Liver (tissue), 10 donors: ENCODE measurements around the gene NT5DC2. TPM values are rescaled to one million over a fixed set of nuclear protein-coding genes. Genes with fewer than 3 reads are reported as not detected.

Source experiments
- DNase-seq: peaks from one replicate; pipeline ENCODE4 v3.0.0-alpha.2; 2017; ENCODE audit warnings: low spot score
- H3K27ac ChIP-seq, 2 donors: one replicate each; pipeline ENCODE4 v1.7.0; 2013; ENCODE audit warnings: inconsistent platforms in 2 of 2, low read length in 2 of 2, control low read depth in 1 of 2, low read depth in 1 of 2, mild to moderate bottlenecking in 1 of 2
- H3K27me3 ChIP-seq, 4 donors: one replicate each; pipeline versions ENCODE4 v1.6.1 to v1.7.0; 2013; ENCODE audit warnings: low read length in 3 of 4, inconsistent platforms in 1 of 4, mild to moderate bottlenecking in 1 of 4, moderate library complexity in 1 of 4; ENCODE audit not compliant: control insufficient read depth in 4 of 4, insufficient read depth in 4 of 4
- H3K36me3 ChIP-seq, 4 donors: one replicate each; pipeline versions ENCODE4 v1.6.1 to v1.7.0; 2013; ENCODE audit warnings: low read length in 3 of 4, mild to moderate bottlenecking in 3 of 4, low read depth in 1 of 4, moderate library complexity in 1 of 4; ENCODE audit not compliant: control insufficient read depth in 4 of 4, insufficient read depth in 3 of 4
- H3K4me1 ChIP-seq, 4 donors: one replicate each; pipeline versions ENCODE4 v1.6.1 to v1.7.0; 2013; ENCODE audit warnings: low read length in 3 of 4, mild to moderate bottlenecking in 3 of 4, moderate library complexity in 1 of 4; ENCODE audit not compliant: control insufficient read depth in 4 of 4, insufficient read depth in 4 of 4
- H3K4me3 ChIP-seq, 3 donors: one replicate each; pipeline versions ENCODE4 v1.6.1 to v1.7.0; 2013; ENCODE audit warnings: low read length in 3 of 3, control low read depth in 1 of 3, low read depth in 1 of 3, mild to moderate bottlenecking in 1 of 3
- H3K9ac ChIP-seq, 2 donors: one replicate each; pipeline ENCODE4 v1.7.0; 2013; ENCODE audit warnings: low read length in 2 of 2, mild to moderate bottlenecking in 2 of 2, moderate library complexity in 2 of 2, control low read depth in 1 of 2, low read depth in 1 of 2
- H3K9me3 ChIP-seq, 4 donors: one replicate each; pipeline versions ENCODE4 v1.6.1 to v1.7.0; 2013; ENCODE audit warnings: low read length in 3 of 4; ENCODE audit not compliant: control insufficient read depth in 4 of 4
- FOXA2 ChIP-seq: IDR thresholded peaks from 2 replicates; pipeline ENCODE4 v1.6.1; 2016; ENCODE audit warnings: antibody characterized with exemption
- TAF1 ChIP-seq: conservative IDR thresholded peaks from 2 replicates; pipeline ENCODE4 v1.6.1; 2016; ENCODE audit warnings: antibody characterized with exemption, mild to moderate bottlenecking
- WGBS: extraction: QIAGEN DNeasy Blood & Tissue Kit; methylation state at CpG from one replicate; pipeline ENCODE4 v1.1.7; 2013; 5-methylcytosine and 5-hydroxymethylcytosine counted together
- polyA plus RNA-seq, 2 donors: library from polyadenylated mRNA; stranded (reverse) in 1 of 2; unstranded in 1 of 2; fragments of 200-250 nt in 1 of 2; fragments of >200 nt in 1 of 2; fragmentation: Nextera tagmentation in 1 of 2; extraction: Ambion mirVana in 1 of 2; gene quantifications; one replicate each; pipeline versions ENCODE4 v1.2.1 to v1.2.3, GENCODE V29; 2013 to 2015
- small RNA-seq: library from RNA; depleted of rRNA; stranded (forward); fragments of <200 nt; gene quantifications from one replicate; pipeline ENCODE3, GENCODE V24; 2014
- total RNA-seq, 2 donors: library from RNA; depleted of rRNA; stranded (reverse); fragments of >200 nt; gene quantifications; one replicate each; pipeline ENCODE4 v1.2.3, GENCODE V29; 2014
- TF ChIP-seq, protein P1 (sequence below): IDR thresholded peaks from 2 replicates; pipeline ENCODE4 v1.6.1; 2016; ENCODE audit warnings: antibody characterized with exemption
- donor health status: healthy.
- donor health status: healthy.
- donor health status: healthy.
- donor health status: healthy.
- donor health status: healthy.

Gene NT5DC2
- total and polyA plus RNA-seq, 4 donors: 2.8 to 20.9 (median 3.1) TPM

DNA sequence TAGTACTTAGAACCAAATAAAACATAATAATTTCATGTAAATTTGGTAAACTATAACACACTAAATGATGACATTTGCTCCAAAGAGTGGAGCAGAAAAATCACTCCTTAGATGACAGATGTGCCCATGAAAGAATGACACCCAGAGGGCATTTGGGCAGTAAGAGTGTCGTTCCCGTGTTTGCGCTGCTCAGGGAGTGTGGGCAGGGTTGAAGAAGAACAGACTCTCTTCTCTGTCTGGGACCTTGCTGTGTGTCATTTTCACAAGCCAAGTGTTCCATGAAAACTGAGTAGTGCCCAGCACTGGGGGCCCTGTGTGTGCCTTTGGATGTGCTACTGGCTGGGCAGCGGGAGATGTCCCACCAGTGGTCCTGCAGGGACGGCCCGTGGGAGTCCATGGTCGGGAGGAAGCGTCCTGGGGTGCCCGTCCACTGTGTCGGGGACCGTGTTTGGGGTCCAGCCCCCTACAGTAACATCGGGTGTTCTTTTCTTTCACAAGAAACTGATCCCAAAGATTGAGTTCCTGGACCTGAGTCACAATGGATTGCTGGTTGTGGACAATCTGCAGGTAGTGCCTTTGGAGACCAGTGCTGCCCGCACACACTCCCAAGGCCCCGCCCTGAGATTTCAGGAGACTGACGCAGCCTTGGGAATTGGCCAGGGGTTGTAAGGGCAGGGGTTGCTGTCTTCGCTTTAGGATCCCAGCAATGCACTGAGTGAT is 56.4 kb downstream of the NT5DC2 start:
- Histone ChIP-seq H3K9me3 (no peaks in the 10 kb centered on the region), H3K36me3 (peaks cover 20 to 69% (median 49%) of the 10 kb centered on the region in 4 donors), H3K9ac (no peak overlapping the region), H3K27ac (no peak overlapping the region), H3K4me3 (no peak overlapping the region), H3K27me3 (no peaks in the 10 kb centered on the region), H3K4me1 (peaks cover 0 to 17% (median 7%) of the 10 kb centered on the region in 4 donors)
- no peak for DNase-seq
- WGBS: 95% methylated on average over 16 of the region's 16 CpGs
- no peak for TF ChIP-seq TAF1
- TF ChIP-seq FOXA2: no peak
- TF ChIP-seq, protein P1, sequence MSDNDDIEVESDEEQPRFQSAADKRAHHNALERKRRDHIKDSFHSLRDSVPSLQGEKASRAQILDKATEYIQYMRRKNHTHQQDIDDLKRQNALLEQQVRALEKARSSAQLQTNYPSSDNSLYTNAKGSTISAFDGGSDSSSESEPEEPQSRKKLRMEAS: no peak

Small RNA genes within 50 kb of the gene (small RNA-seq; reads per million reads assigned to genes)
- gene RNU6-856P (not detected), gene RNU6ATAC16P (not detected)

Other genes with a start within 250 kb of the NT5DC2 start
- gene GLYCTK, start 246.0 kb downstream of the NT5DC2 start, total RNA-seq: 100 to 1,000 TPM in 1 of 2 donors, 10 to 100 TPM in 1; 67.8 to 224 TPM
- 100 to 1,000 TPM; 176 to 180 TPM for gene GLYCTK, start 246.0 kb downstream of the NT5DC2 start, polyA plus RNA-seq
- 1 to 10 TPM; 1.5 to 6.0 TPM for gene DNAH1, start 217.5 kb downstream of the NT5DC2 start, total RNA-seq
- 1 to 10 TPM; 1.7 to 3.3 TPM for gene DNAH1, start 217.5 kb downstream of the NT5DC2 start, polyA plus RNA-seq
- 10 to 100 TPM; 38.0 to 57.2 TPM for gene BAP1, start 123.8 kb downstream of the NT5DC2 start, total RNA-seq
- gene BAP1, start 123.8 kb downstream of the NT5DC2 start, polyA plus RNA-seq: 10 to 100 TPM; 19.4 to 39.3 TPM
- gene PHF7, start 123.2 kb downstream of the NT5DC2 start, total RNA-seq: 1 to 10 TPM; 4.7 to 7.8 TPM
- 1 to 10 TPM; 1.6 to 2.8 TPM for gene PHF7, start 123.2 kb downstream of the NT5DC2 start, polyA plus RNA-seq
- 1 to 10 TPM in 1 of 2 donors, under 1 TPM in 1; 0.47 to 1.2 TPM for gene SEMA3G, start 88.8 kb downstream of the NT5DC2 start, total RNA-seq
- gene SEMA3G, start 88.8 kb downstream of the NT5DC2 start, polyA plus RNA-seq: 1 to 10 TPM in 1 of 2 donors, under 1 TPM in 1; 0.49 to 1.0 TPM
- gene TNNC1, start 79.8 kb downstream of the NT5DC2 start, total RNA-seq: under 1 TPM; 0.28 to 0.75 TPM
- under 1 TPM; 0.21 to 0.42 TPM for gene TNNC1, start 79.8 kb downstream of the NT5DC2 start, polyA plus RNA-seq
- gene NISCH, start 78.3 kb downstream of the NT5DC2 start, total RNA-seq: 10 to 100 TPM; 18.5 to 39.8 TPM
- 10 to 100 TPM; 10.8 to 16.7 TPM for gene NISCH, start 78.3 kb downstream of the NT5DC2 start, polyA plus RNA-seq
- gene STAB1, start 38.5 kb downstream of the NT5DC2 start, total RNA-seq: 100 to 1,000 TPM in 1 of 2 donors, 10 to 100 TPM in 1; 43.0 to 198 TPM
- gene STAB1, start 38.5 kb downstream of the NT5DC2 start, polyA plus RNA-seq: 10 to 100 TPM; 42.0 to 99.9 TPM
- 1 to 10 TPM; 3.3 to 8.5 TPM for gene UQCC5, start 2.7 kb upstream of the NT5DC2 start, total RNA-seq
- 10 to 100 TPM in 1 of 2 donors, 1 to 10 TPM in 1; 5.1 to 39.9 TPM for gene UQCC5, start 2.7 kb upstream of the NT5DC2 start, polyA plus RNA-seq
- gene PBRM1, start 152.1 kb upstream of the NT5DC2 start, total RNA-seq: 10 to 100 TPM; 57.7 to 65.7 TPM
- gene PBRM1, start 152.1 kb upstream of the NT5DC2 start, polyA plus RNA-seq: 10 to 100 TPM in 1 of 2 donors, 1 to 10 TPM in 1; 7.1 to 19.7 TPM
- 10 to 100 TPM; 26.5 to 82.2 TPM for gene GNL3, start 152.2 kb upstream of the NT5DC2 start, total RNA-seq
- gene GNL3, start 152.2 kb upstream of the NT5DC2 start, polyA plus RNA-seq: 10 to 100 TPM; 38.5 to 45.1 TPM
- 10 to 100 TPM; 33.3 to 77.9 TPM for gene GLT8D1, start 171.9 kb upstream of the NT5DC2 start, total RNA-seq
- 10 to 100 TPM; 53.2 to 60.3 TPM for gene GLT8D1, start 171.9 kb upstream of the NT5DC2 start, polyA plus RNA-seq
- 10 to 100 TPM; 42.3 to 65.9 TPM for gene SPCS1, start 172.2 kb upstream of the NT5DC2 start, total RNA-seq
- 100 to 1,000 TPM; 161 to 227 TPM for gene SPCS1, start 172.2 kb upstream of the NT5DC2 start, polyA plus RNA-seq
- gene NEK4, start 237.1 kb upstream of the NT5DC2 start, total RNA-seq: 10 to 100 TPM; 24.0 to 28.7 TPM
- gene NEK4, start 237.1 kb upstream of the NT5DC2 start, polyA plus RNA-seq: 1 to 10 TPM; 5.4 to 6.8 TPM
- gene ITIH1, start 243.7 kb upstream of the NT5DC2 start, total RNA-seq: 1,000 to 10,000 TPM; 1,022 to 1,400 TPM
- 1,000 to 10,000 TPM; 1,193 to 1,291 TPM for gene ITIH1, start 243.7 kb upstream of the NT5DC2 start, polyA plus RNA-seq